Endothelial cell of umbilical vein (primary cell): ENCODE data around the gene PPP1R16B. TPM values are rescaled to one million over a fixed set of nuclear protein-coding genes. Genes with fewer than 3 reads are reported as not detected.
A peak's percentile ranks its signal among the peaks of the same experiment; 100 is the strongest.

Source experiments
- BruUV-seq: library from RNA; stranded (reverse); fragments of 400-500 nt; replicated peaks from 2 replicates; lab custom pipeline; 2021; lab: Mats Ljungman, UMichigan
- CTCF ChIA-PET: fragments of 300-600, 350-600 bp; sonication (Branson Sonifier 250); formaldehyde crosslinking; loops from one replicate; lab custom pipeline; 2021; ENCODE audit warnings: antibody characterized with exemption, inconsistent platforms; lab: Charles Lee
- POLR2A ChIA-PET: fragments of 300-600, 350-600 bp; sonication (Branson Sonifier 250); formaldehyde crosslinking; loops from one replicate; lab custom pipeline; 2021; ENCODE audit warnings: antibody characterized with exemption, inconsistent platforms; lab: Charles Lee
- DNase-seq: peaks from one replicate; pipeline ENCODE4 v3.0.0-alpha.2; 2011; ENCODE audit warnings: low read depth, low spot score
- FAIRE-seq: peaks from 2 replicates; lab custom pipeline; 2011; peaks lifted over from hg19 to GRCh38; lab: Jason Lieb, UNC
- H2AFZ ChIP-seq: 2 replicates; pipeline ENCODE4 v1.6.0; 2012; ENCODE audit warnings: low read depth, low read length, control low read depth, inconsistent platforms
- H3K27ac ChIP-seq: 2 replicates; pipeline ENCODE4 v1.5.1; 2011; ENCODE audit warnings: low read depth, mild to moderate bottlenecking, control low read depth, low read length, moderate library complexity; ENCODE audit not compliant: insufficient read depth
- H3K27me3 ChIP-seq, 2 experiments: 2 replicates each; pipeline versions ENCODE4 v1.6.0 to v1.6.1; 2011; ENCODE audit warnings: low read length in 2 of 2, mixed read lengths in 1 of 2; ENCODE audit not compliant: control insufficient read depth in 2 of 2, insufficient read depth in 2 of 2
- H3K36me3 ChIP-seq, 2 experiments: 2 replicates in 1 of 2; 3 replicates in 1 of 2; pipeline ENCODE4 v1.5.1; 2011; ENCODE audit warnings: low read length in 2 of 2, mild to moderate bottlenecking in 1 of 2, moderate library complexity in 1 of 2; ENCODE audit not compliant: control insufficient read depth in 2 of 2, insufficient read depth in 2 of 2; ENCODE audit errors: extremely low read depth in 1 of 2
- H3K4me1 ChIP-seq: 3 replicates; pipeline ENCODE4 v1.5.1; 2011; ENCODE audit warnings: mild to moderate bottlenecking, low read length; ENCODE audit not compliant: control insufficient read depth, insufficient read depth; ENCODE audit errors: extremely low read depth
- H3K4me2 ChIP-seq: 2 replicates; pipeline ENCODE4 v1.6.1; 2011; ENCODE audit warnings: low read length, control low read depth, mixed read lengths; ENCODE audit not compliant: insufficient read depth
- H3K4me3 ChIP-seq, 3 experiments: fragments of 200-600 bp in 1 of 3; sonication (generic), shearing (Covaris generic) in 1 of 3; replicated peaks in 1 of 3; 2 replicates each; pipeline ENCODE4 v1.5.1; 2011 to 2016; ENCODE audit warnings: control low read depth in 3 of 3, low read length in 3 of 3, mild to moderate bottlenecking in 2 of 3, inconsistent platforms in 1 of 3, low read depth in 1 of 3, moderate library complexity in 1 of 3; ENCODE audit not compliant: insufficient read depth in 1 of 3
- H3K79me2 ChIP-seq: 2 replicates; pipeline ENCODE4 v1.6.0; 2012; ENCODE audit warnings: low read length, inconsistent platforms; ENCODE audit not compliant: control insufficient read depth, insufficient read depth
- H3K9ac ChIP-seq: replicated peaks from 2 replicates; pipeline ENCODE3; 2011; ENCODE audit warnings: low read length, control low read depth; ENCODE audit not compliant: insufficient read depth; ENCODE audit errors: extremely low read depth
- H3K9me1 ChIP-seq: replicated peaks from 3 replicates; pipeline ENCODE4 v1.6.0; 2011; ENCODE audit warnings: mild to moderate bottlenecking, low read length; ENCODE audit not compliant: control insufficient read depth, insufficient read depth; ENCODE audit errors: extremely low read depth
- H3K9me3 ChIP-seq: replicated peaks from 2 replicates; pipeline ENCODE4 v1.5.1; 2012; ENCODE audit warnings: low read length, inconsistent platforms; ENCODE audit not compliant: control insufficient read depth, insufficient read depth
- H4K20me1 ChIP-seq: replicated peaks from 2 replicates; pipeline ENCODE3; 2011; ENCODE audit warnings: mild to moderate bottlenecking, low read length; ENCODE audit not compliant: control insufficient read depth, insufficient read depth; ENCODE audit errors: extremely low read depth
- EZH2 ChIP-seq: IDR thresholded peaks from 2 replicates; pipeline ENCODE4 v1.6.1; 2012; ENCODE audit warnings: borderline replicate concordance, low read depth, mild to moderate bottlenecking, moderate library complexity, low read length, inconsistent platforms; ENCODE audit not compliant: severe bottlenecking
- FOS ChIP-seq: IDR thresholded peaks from 2 replicates; pipeline ENCODE4 v1.6.1; 2011; ENCODE audit warnings: mild to moderate bottlenecking, low read length, moderate library complexity, borderline replicate concordance; ENCODE audit not compliant: insufficient read depth
- GATA2 ChIP-seq: IDR thresholded peaks from 2 replicates; pipeline ENCODE4 v1.7.0; 2011; ENCODE audit warnings: low read depth, mild to moderate bottlenecking, moderate library complexity, mixed read lengths, low read length; ENCODE audit not compliant: insufficient read length, insufficient read depth
- JUN ChIP-seq: IDR thresholded peaks from 2 replicates; pipeline ENCODE4 v1.6.1; 2011; ENCODE audit warnings: borderline replicate concordance, low read depth; ENCODE audit not compliant: insufficient read length, insufficient read depth
- MAX ChIP-seq: IDR thresholded peaks from 2 replicates; pipeline ENCODE4 v1.6.1; 2011; ENCODE audit not compliant: insufficient read depth, insufficient read length
- MYC ChIP-seq: IDR thresholded peaks from one replicate; pipeline ENCODE4 v1.6.1; 2011; ENCODE audit warnings: mild to moderate bottlenecking, low read depth, low read length
- POLR2A ChIP-seq: IDR thresholded peaks from 2 replicates; pipeline ENCODE4 v1.6.1; 2012; ENCODE audit warnings: low read depth, mild to moderate bottlenecking, control low read depth, low read length
- POLR2AphosphoS5 ChIP-seq: IDR thresholded peaks from 2 replicates; pipeline ENCODE4 v1.6.1; 2012; ENCODE audit warnings: low read depth, mild to moderate bottlenecking, control low read depth, low read length, moderate library complexity; ENCODE audit not compliant: insufficient read depth
- dilution Hi-C: fragments of 300-500 bp; cut with MboI; formaldehyde crosslinking; loops from one replicate; pipeline ENCODE4 v1.15.0; 2019; ENCODE audit warnings: low sequenced_read_pairs; ENCODE audit not compliant: extremely low pct_ligation_motif_present
- intact Hi-C: fragments of 100-400 bp; cut with micrococcal nuclease; formaldehyde crosslinking; loops from one replicate; pipeline ENCODE4 v1.10.0; 2022
- polyA plus RNA-seq, 4 experiments: library from polyadenylated mRNA; depleted of rRNA in 3 of 4; stranded (reverse) in 3 of 4; unstranded in 1 of 4; fragments of >200 nt; gene quantifications; 2 replicates each; pipeline versions ENCODE4 v1.2.1 to v1.2.3, GENCODE V29; 2011 to 2012; ENCODE audit warnings: missing spikeins in 1 of 4
- total RNA-seq: library from RNA; stranded (reverse); gene quantifications from 2 replicates; pipeline ENCODE4 v1.2.3, GENCODE V29; 2021
- TF ChIP-seq, protein P1 (sequence below), 2 donors: IDR thresholded peaks; 1 replicate in 1 of 2; 2 replicates in 1 of 2; pipeline ENCODE4 v1.5.1; 2011; ENCODE audit warnings: low read length in 2 of 2, mild to moderate bottlenecking in 2 of 2, moderate library complexity in 2 of 2, control low read depth in 1 of 2, inconsistent platforms in 1 of 2, low read depth in 1 of 2; ENCODE audit not compliant: insufficient read depth in 1 of 2; ENCODE audit errors: extremely low read depth in 1 of 2

The PPP1R16B gene
- total and polyA plus RNA-seq, 2 donors (not counting 3 experiments of a cell fraction or from before 2014, with no cell fraction given) = 34.7 to 68.1 TPM

GRCh38 chr20:38962044-38962927 lies 156.8 kb downstream of the PPP1R16B start, which contains the start of gene DHX35:
TSS of gene DHX35 (plus strand) at chr20:38962344. CDS start at chr20:38962368, 24 bp downstream.
- H3K4me2 ChIP-seq = peak within 1 kb of the TSS; percentile 88
- no peaks in the 10 kb centered on the region for H3K27me3 ChIP-seq
- DNase-seq = peak; percentile 97
- ChIA-PET CTCF (interaction anchor here (0.6 to 2.2 kb wide), 18 partner anchors 12 to 236 kb away, joined by 3 to 28 read pairs (median 4); partner anchors contain the start of gene FAM83D), POLR2A (interaction anchor here (0.7 to 1.0 kb wide), 2 partner anchors 11 to 36 kb away, joined by 3 to 4 read pairs; partner anchors contain the start of gene FAM83D)
- dilution Hi-C loops (no loop called here), intact Hi-C loops (loop anchor here (1.0 kb wide), 4 partner anchors 36 to 316 kb away; partner anchors contain the start of genes ACTR5 and FAM83D)
- TF ChIP-seq MYC (no peak), EZH2 (no peak), JUN (no peak), POLR2A (peak; percentile 72), POLR2AphosphoS5 (peak; percentile 79), MAX (peak; percentile 99), GATA2 (no peak), FOS (no peak)
- TF ChIP-seq, protein P1, sequence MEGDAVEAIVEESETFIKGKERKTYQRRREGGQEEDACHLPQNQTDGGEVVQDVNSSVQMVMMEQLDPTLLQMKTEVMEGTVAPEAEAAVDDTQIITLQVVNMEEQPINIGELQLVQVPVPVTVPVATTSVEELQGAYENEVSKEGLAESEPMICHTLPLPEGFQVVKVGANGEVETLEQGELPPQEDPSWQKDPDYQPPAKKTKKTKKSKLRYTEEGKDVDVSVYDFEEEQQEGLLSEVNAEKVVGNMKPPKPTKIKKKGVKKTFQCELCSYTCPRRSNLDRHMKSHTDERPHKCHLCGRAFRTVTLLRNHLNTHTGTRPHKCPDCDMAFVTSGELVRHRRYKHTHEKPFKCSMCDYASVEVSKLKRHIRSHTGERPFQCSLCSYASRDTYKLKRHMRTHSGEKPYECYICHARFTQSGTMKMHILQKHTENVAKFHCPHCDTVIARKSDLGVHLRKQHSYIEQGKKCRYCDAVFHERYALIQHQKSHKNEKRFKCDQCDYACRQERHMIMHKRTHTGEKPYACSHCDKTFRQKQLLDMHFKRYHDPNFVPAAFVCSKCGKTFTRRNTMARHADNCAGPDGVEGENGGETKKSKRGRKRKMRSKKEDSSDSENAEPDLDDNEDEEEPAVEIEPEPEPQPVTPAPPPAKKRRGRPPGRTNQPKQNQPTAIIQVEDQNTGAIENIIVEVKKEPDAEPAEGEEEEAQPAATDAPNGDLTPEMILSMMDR (IDR thresholded peaks at IDR 0.05; ENCODE audit: extremely low read depth in 1 of 2, insufficient read depth in 1 of 2, low read depth in 1 of 2, low read length in 2 of 2) = peak; percentile 11 to 52
- H4K20me1 ChIP-seq = no peaks in the 10 kb centered on the region
- H2AFZ ChIP-seq = peak within 1 kb of the TSS; percentile 76
- BruUV-seq = TSS peak; percentile 49
- H3K27ac ChIP-seq = peak within 1 kb of the TSS; percentile 62
- H3K4me1 ChIP-seq = peaks cover 19% of the 10 kb centered on the region
- no peaks in the 10 kb centered on the region for H3K9me1 ChIP-seq
- no peaks in the 10 kb centered on the region for H3K9me3 ChIP-seq
- peaks cover 30% of the 10 kb centered on the region for H3K79me2 ChIP-seq
- peak within 1 kb of the TSS; percentile 83 for H3K9ac ChIP-seq
- peak; percentile 86 for FAIRE-seq
- peak within 1 kb of the TSS; percentile 71 to 95 (median 84) for H3K4me3 ChIP-seq
- no peaks in the 10 kb centered on the region for H3K36me3 ChIP-seq
